Mesenchymal stem cell (in vitro differentiated cells and primary cell): Measurements from ENCODE around the gene ANXA4.
"Not testable (repeated sequence)": the region's sequence is repeated elsewhere in the genome, so short reads cannot be mapped to it uniquely, and the experiment has no call there.

Experiments used
- DNase-seq: peaks from one replicate; pipeline ENCODE4 v3.0.0-alpha.2; 2013
- H2AFZ ChIP-seq: one replicate; pipeline ENCODE4 v1.6.1; 2013; ENCODE audit warnings: low read depth, mild to moderate bottlenecking, control low read depth, inconsistent platforms, low read length, moderate library complexity
- H2AK5ac ChIP-seq: 2 replicates; pipeline ENCODE4 v1.6.1; 2013; ENCODE audit warnings: low read length, moderate library complexity, mild to moderate bottlenecking, inconsistent platforms; ENCODE audit not compliant: severe bottlenecking
- H2BK120ac ChIP-seq: one replicate; pipeline ENCODE4 v1.6.1; 2013; ENCODE audit warnings: low read depth, mild to moderate bottlenecking, inconsistent platforms, low read length, moderate library complexity
- H2BK12ac ChIP-seq, 2 experiments: one replicate each; pipeline ENCODE4 v1.6.1; 2013; ENCODE audit warnings: inconsistent platforms in 2 of 2, low read length in 2 of 2, mild to moderate bottlenecking in 2 of 2, moderate library complexity in 2 of 2, control low read depth in 1 of 2
- H2BK15ac ChIP-seq: one replicate; pipeline ENCODE4 v1.6.1; 2013; ENCODE audit warnings: mild to moderate bottlenecking, low read depth, inconsistent platforms; ENCODE audit not compliant: poor library complexity, severe bottlenecking
- H2BK5ac ChIP-seq: 2 replicates; pipeline ENCODE4 v1.6.1; 2013; ENCODE audit warnings: low read depth, mild to moderate bottlenecking, low read length, control low read depth, inconsistent platforms; ENCODE audit not compliant: poor library complexity, severe bottlenecking
- H3K14ac ChIP-seq, 2 experiments: one replicate each; pipeline ENCODE4 v1.6.1; 2013; ENCODE audit warnings: inconsistent platforms in 2 of 2, low read length in 2 of 2, control low read depth in 1 of 2, mild to moderate bottlenecking in 1 of 2, moderate library complexity in 1 of 2
- H3K18ac ChIP-seq, 2 experiments: one replicate each; pipeline ENCODE4 v1.6.1; 2013; ENCODE audit warnings: inconsistent platforms in 2 of 2, low read length in 2 of 2, control low read depth in 1 of 2, low read depth in 1 of 2, mild to moderate bottlenecking in 1 of 2
- H3K23ac ChIP-seq, 2 experiments: one replicate each; pipeline ENCODE4 v1.6.1; 2013; ENCODE audit warnings: inconsistent platforms in 2 of 2, low read length in 2 of 2, mild to moderate bottlenecking in 2 of 2, moderate library complexity in 2 of 2, control low read depth in 1 of 2
- H3K27ac ChIP-seq: 2 replicates; pipeline ENCODE4 v1.5.1; 2013; ENCODE audit warnings: mild to moderate bottlenecking, moderate library complexity, low read length, control low read depth, inconsistent platforms; ENCODE audit not compliant: poor library complexity, severe bottlenecking
- H3K27me3 ChIP-seq, 2 experiments: 2 replicates each; pipeline versions ENCODE4 v1.6.1 to v1.7.0; 2013; ENCODE audit warnings: low read length in 2 of 2, mild to moderate bottlenecking in 2 of 2, moderate library complexity in 2 of 2, control low read depth in 1 of 2, inconsistent platforms in 1 of 2; ENCODE audit not compliant: control insufficient read depth in 1 of 2, insufficient read depth in 1 of 2
- H3K36me3 ChIP-seq, 2 experiments: 2 replicates each; pipeline versions ENCODE4 v1.6.1 to v1.7.0; 2013; ENCODE audit warnings: low read length in 2 of 2, control low read depth in 1 of 2, inconsistent platforms in 1 of 2, low read depth in 1 of 2, mild to moderate bottlenecking in 1 of 2; ENCODE audit not compliant: insufficient read depth in 2 of 2, control insufficient read depth in 1 of 2
- H3K4ac ChIP-seq, 2 experiments: one replicate each; pipeline ENCODE4 v1.6.1; 2013; ENCODE audit warnings: inconsistent platforms in 2 of 2, low read length in 2 of 2, mild to moderate bottlenecking in 2 of 2, moderate library complexity in 2 of 2, control low read depth in 1 of 2, low read depth in 1 of 2
- H3K4me1 ChIP-seq: 2 replicates; pipeline ENCODE4 v1.6.1; 2013; ENCODE audit warnings: low read depth, low read length, control low read depth; ENCODE audit not compliant: control insufficient read depth, insufficient read depth
- H3K4me2 ChIP-seq: 2 replicates; pipeline ENCODE4 v1.6.1; 2013; ENCODE audit warnings: low read length, mild to moderate bottlenecking, inconsistent platforms; ENCODE audit not compliant: poor library complexity, severe bottlenecking
- H3K4me3 ChIP-seq, 2 experiments: 2 replicates each; pipeline versions ENCODE4 v1.5.1 to v1.7.0; 2013; ENCODE audit warnings: low read length in 2 of 2, mild to moderate bottlenecking in 2 of 2, control low read depth in 1 of 2, low read depth in 1 of 2; ENCODE audit not compliant: insufficient read depth in 1 of 2
- H3K79me1 ChIP-seq: replicated peaks from 2 replicates; pipeline ENCODE4 v1.6.1; 2013; ENCODE audit warnings: mild to moderate bottlenecking, control low read depth, low read length, inconsistent platforms; ENCODE audit not compliant: poor library complexity, severe bottlenecking
- H3K9ac ChIP-seq: 2 replicates; pipeline ENCODE4 v1.7.0; 2013; ENCODE audit warnings: mild to moderate bottlenecking, low read length, moderate library complexity
- H3K9me3 ChIP-seq: 2 replicates; pipeline ENCODE4 v1.7.0; 2013; ENCODE audit warnings: mild to moderate bottlenecking, low read length; ENCODE audit not compliant: control insufficient read depth
- H4K8ac ChIP-seq: one replicate; pipeline ENCODE4 v1.6.1; 2013; ENCODE audit warnings: inconsistent platforms, mild to moderate bottlenecking, low read length, moderate library complexity
- H4K91ac ChIP-seq: one replicate; pipeline ENCODE4 v1.6.1; 2013; ENCODE audit warnings: mild to moderate bottlenecking, low read length, inconsistent platforms
- WGBS: methylation state at CpG from one replicate; pipeline ENCODE4 v1.1.7; 2013; ENCODE audit warnings: mixed read lengths; 5-methylcytosine and 5-hydroxymethylcytosine counted together

Gene ANXA4

DNA sequence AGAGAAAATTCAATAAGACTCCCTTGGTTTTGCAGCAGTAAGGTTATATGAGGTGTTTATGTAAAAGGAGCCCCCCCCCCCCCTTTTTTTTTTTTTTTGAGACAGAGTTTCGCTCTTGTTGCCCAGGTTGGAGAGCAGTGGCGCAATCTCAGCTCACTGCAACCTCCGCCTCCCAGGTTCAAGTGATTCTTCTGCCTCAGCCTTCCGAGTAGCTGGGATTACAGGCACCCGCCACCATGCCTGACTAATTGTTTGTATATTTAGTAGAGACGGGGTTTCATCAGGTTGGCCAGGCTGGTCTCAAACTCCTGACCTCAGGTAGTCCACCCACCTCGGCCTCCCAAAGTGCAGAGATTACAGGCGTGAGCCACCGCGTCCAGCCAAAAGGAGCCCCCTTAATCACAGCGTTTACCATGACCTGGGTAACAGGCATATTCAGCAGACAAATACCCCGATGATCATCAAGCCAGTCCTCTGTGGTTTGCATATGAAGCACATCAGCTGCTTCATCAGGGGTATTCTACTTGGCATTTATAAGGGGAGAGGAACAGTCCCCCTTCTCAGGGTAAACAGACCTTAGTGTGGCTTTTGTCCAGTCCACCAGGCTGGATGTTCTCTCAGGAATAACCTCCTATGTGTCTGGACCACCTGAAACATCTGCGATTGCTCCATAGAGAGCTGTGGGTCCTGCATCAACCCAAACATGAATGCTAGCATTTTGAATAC lies 32.5 kb downstream of the ANXA4 start:
- not testable (repeated sequence) for H2BK120ac ChIP-seq, DNase-seq, H3K9ac ChIP-seq, H3K9me3 ChIP-seq, H4K91ac ChIP-seq, H3K4me2 ChIP-seq, H2AFZ ChIP-seq, H4K8ac ChIP-seq, H3K4me3 ChIP-seq, H3K14ac ChIP-seq, H3K27ac ChIP-seq, H3K18ac ChIP-seq, H2BK5ac ChIP-seq, H3K27me3 ChIP-seq, H2BK15ac ChIP-seq
- Histone ChIP-seq H2BK12ac (peak overlapping the region; percentile 71 to 90), H3K23ac (peak overlapping the region in 1 of 2 experiments; percentile 72), H3K4me1 (peaks cover 16% of the 10 kb centered on the region), H3K4ac (peak overlapping the region in 1 of 2 experiments; percentile 60), H3K36me3 (peaks cover 5 to 19% of the 10 kb centered on the region in 2 experiments), H3K79me1 (peaks cover 25% of the 10 kb centered on the region), H2AK5ac (peak overlapping the region; percentile 14)
- WGBS: 94% methylated on average over 12 of the region's 13 CpGs

DNA sequence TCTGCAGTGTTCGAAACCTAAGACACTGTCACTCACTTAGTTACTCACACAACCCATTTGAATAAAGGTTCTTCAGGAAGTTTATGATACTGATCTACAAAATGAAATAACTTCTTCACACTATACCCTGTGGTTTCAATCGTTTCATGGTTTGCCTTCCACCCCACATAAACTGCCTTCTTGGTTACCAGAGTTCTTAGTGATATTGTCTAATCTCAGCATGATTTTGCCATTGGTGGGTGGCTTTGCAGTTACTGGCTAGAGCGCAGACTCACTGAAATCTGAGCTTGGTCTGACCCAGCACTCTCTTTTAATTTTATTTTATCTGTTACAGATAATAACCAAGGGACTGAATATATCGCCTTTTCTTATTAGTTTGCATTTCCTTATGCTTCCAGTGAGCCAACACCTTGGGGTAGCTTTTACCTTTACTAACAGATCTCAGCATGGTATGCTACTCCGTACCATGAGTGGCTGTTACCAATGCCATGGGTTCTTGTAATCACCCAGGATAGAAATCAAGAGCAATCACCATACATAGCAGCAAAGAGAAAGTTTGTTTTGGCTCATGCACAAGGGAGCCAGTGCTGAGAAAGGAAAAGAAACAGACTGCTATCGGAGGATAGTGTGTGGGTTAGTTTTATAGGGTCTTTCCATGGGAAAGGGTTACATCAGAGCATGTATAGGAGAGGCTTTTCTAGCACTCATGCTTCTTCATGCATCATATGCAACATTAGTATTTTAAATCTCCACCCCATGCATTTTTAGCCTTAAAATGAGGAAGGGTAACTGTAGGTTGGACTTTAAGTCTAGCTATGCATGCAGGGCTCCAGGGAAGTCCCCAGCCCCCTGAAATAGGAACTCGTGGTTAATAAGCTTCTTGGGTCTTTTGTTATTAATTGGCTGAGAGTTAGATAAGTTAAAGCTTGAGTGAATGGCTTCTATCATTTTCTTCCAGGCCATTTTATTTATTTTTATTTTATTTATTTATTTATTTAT lies 33.3 kb downstream of the ANXA4 start:
- Histone ChIP-seq H2AFZ (no peak overlapping the region), H4K8ac (no peak overlapping the region), H3K9ac (no peak overlapping the region), H3K9me3 (no peaks in the 10 kb centered on the region), H3K27ac (peak overlapping the region; percentile 10), H3K4ac (no peak overlapping the region), H2BK15ac (no peak overlapping the region), H2BK120ac (no peak overlapping the region), H4K91ac (no peak overlapping the region), H3K27me3 (no peaks in the 10 kb centered on the region), H3K36me3 (peaks cover 5 to 19% of the 10 kb centered on the region in 2 experiments), H3K4me2 (no peak overlapping the region), H2BK5ac (no peak overlapping the region), H3K79me1 (peaks cover 31% of the 10 kb centered on the region), H2BK12ac (no peak overlapping the region), H2AK5ac (no peak overlapping the region), H3K4me1 (peaks cover 11% of the 10 kb centered on the region), H3K4me3 (no peak overlapping the region), H3K14ac (no peak overlapping the region), H3K23ac (no peak overlapping the region), H3K18ac (no peak overlapping the region)
- DNase-seq: no peak
- WGBS: 94% methylated on average over 7 of the region's 7 CpGs

DNA sequence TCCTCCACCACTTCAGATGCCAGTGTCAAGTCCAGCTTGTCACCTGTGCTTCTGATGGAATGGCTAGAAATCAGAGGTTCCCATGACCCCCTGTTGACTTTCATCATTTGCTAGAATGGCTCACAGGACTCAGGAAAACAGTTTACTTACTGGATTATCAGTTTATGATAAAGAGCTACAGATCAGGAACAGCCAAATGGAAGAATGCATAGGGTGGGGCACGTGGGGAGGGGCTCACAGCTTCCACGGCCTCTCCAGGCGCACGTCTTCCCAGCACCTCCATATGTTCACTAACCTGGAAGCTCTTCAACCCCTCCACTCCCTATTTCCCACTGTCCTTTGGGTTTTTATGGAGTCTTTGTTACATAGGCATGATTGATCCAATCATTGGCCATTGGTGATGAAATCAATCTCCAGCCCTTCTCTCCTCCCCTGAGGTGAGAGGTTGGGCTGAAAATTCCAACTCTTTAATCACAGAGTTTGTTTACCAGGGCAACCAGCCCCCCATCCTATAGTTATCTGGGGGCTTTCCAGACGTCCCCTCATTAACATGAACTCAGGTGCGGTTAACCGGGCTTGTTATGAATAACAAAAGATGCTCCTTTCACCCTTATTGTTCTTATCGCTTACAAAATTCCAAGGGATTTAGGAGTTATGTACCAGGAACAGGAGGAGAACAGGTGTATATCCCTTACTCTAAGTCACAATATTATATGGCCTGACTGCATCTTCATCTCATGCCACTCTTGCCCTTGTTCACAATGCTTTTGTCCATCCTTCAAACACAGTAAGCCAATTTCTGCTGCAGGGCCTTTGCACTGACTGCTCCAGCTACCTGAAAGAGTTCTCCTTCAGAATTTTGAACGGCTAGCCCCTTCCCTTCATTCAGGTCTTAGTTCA lies 35.2 kb downstream of the ANXA4 start:
- no peaks in the 10 kb centered on the region for H3K9me3 ChIP-seq
- peaks cover 31% of the 10 kb centered on the region for H3K79me1 ChIP-seq
- H2BK120ac ChIP-seq: no peak overlapping the region
- no peak overlapping the region for H3K9ac ChIP-seq
- peaks cover 15 to 16% of the 10 kb centered on the region in 2 experiments for H3K36me3 ChIP-seq
- H3K4ac ChIP-seq: peak overlapping the region in 1 of 2 experiments; percentile 21
- H3K23ac ChIP-seq: no peak overlapping the region
- H4K91ac ChIP-seq: peak overlapping the region; percentile 4
- WGBS: 49% methylated on average over 2 of the region's 9 CpGs
- no peaks in the 10 kb centered on the region for H3K27me3 ChIP-seq
- peak overlapping the region; percentile 80 for H2AK5ac ChIP-seq
- no peak overlapping the region for H3K14ac ChIP-seq
- H4K8ac ChIP-seq: no peak overlapping the region
- no peak for DNase-seq
- no peak overlapping the region for H2AFZ ChIP-seq
- no peak overlapping the region for H3K4me2 ChIP-seq
- H2BK15ac ChIP-seq: peak overlapping the region; percentile 36
- H2BK12ac ChIP-seq: peak overlapping the region; percentile 28 to 45
- H2BK5ac ChIP-seq: no peak overlapping the region
- H3K4me3 ChIP-seq: no peak overlapping the region
- peaks cover 12% of the 10 kb centered on the region for H3K4me1 ChIP-seq
- H3K18ac ChIP-seq: no peak overlapping the region
- H3K27ac ChIP-seq: no peak overlapping the region
